Astrocyte (in vitro differentiated cells and primary cell): ENCODE results near the gene TEX14.

Source experiments
- EZH2 ChIP-seq: IDR thresholded peaks from 2 replicates; pipeline ENCODE4 v1.6.1; 2012; ENCODE audit warnings: mild to moderate bottlenecking, low read length, inconsistent platforms; ENCODE audit not compliant: insufficient read depth
- TF ChIP-seq, protein P1 (sequence below): IDR thresholded peaks from 2 replicates; pipeline ENCODE4 v1.5.1; 2011; ENCODE audit warnings: low read depth, mild to moderate bottlenecking, inconsistent platforms, low read length, moderate library complexity; ENCODE audit not compliant: insufficient read depth

DNA sequence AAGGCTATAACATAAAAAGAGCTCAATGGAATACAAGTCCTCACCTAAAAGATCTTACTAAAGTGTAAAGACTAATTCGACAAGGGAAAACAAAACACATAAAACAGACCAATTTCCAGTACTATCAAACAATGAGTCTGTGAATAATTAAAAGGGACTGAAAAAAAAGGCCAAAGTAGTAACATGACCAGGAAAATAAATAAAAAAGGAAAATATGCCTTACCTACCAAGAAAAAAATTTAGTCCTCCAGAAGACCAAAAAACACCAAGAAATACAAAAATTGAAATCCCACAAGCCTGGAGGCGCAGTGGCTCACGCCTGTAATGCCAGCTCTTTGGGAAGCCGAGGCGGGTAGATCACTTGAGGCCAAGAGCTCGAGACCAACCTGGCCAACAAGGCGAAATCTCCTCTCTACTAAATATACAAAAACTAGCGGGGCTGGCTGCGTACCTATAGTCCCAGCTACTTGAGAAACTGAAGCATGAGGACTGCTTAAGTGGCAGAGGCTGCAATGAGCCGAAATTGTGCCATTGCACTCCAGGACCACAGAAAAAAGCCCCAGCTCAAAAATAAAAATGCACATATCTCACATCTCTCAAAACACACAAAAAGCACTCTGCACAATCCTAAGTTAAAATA is 60.8 kb downstream of the TEX14 start:
- TF ChIP-seq, protein P1, sequence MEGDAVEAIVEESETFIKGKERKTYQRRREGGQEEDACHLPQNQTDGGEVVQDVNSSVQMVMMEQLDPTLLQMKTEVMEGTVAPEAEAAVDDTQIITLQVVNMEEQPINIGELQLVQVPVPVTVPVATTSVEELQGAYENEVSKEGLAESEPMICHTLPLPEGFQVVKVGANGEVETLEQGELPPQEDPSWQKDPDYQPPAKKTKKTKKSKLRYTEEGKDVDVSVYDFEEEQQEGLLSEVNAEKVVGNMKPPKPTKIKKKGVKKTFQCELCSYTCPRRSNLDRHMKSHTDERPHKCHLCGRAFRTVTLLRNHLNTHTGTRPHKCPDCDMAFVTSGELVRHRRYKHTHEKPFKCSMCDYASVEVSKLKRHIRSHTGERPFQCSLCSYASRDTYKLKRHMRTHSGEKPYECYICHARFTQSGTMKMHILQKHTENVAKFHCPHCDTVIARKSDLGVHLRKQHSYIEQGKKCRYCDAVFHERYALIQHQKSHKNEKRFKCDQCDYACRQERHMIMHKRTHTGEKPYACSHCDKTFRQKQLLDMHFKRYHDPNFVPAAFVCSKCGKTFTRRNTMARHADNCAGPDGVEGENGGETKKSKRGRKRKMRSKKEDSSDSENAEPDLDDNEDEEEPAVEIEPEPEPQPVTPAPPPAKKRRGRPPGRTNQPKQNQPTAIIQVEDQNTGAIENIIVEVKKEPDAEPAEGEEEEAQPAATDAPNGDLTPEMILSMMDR: no peak
- no peak for TF ChIP-seq EZH2
